GM18867 (cell line): ENCODE measurements around the gene AGRN.
"Not testable (repeated sequence)": the region's sequence is repeated elsewhere in the genome, so short reads cannot be mapped to it uniquely, and the experiment has no call there.

Source experiments
- ATAC-seq: cut with Tn5 transposase; IDR thresholded peaks from one replicate; pipeline ENCODE4 v1.9.1; 2021; ENCODE audit warnings: mild to moderate bottlenecking, moderate library complexity; ENCODE audit not compliant: unreplicated experiment

AGRN gene

GRCh38 chr1:981491-981954 lies 38.4 kb upstream of the AGRN start:
- ATAC-seq = no peak

- ATAC-seq = no peak
Observed at GRCh38 chr1:981955-982558, 37.9 kb upstream of the AGRN start, which contains the start of gene PERM1. PERM1 (minus strand) TSS chr1:982093; CDS start chr1:981029, 1,064 bp downstream.

GRCh38 chr1:982765-983436 lies 37.0 kb upstream of the AGRN start:
- ATAC-seq = no peak

- ATAC-seq = no peak
Observed at GRCh38 chr1:983798-984475, 36.0 kb upstream of the AGRN start.

GRCh38 chr1:984476-984814 lies 35.5 kb upstream of the AGRN start:
- no peak for ATAC-seq

- ATAC-seq = no peak
Observed at GRCh38 chr1:985126-985525, 34.8 kb upstream of the AGRN start.

- not testable (repeated sequence) for ATAC-seq
Observed at GRCh38 chr1:988061-988460, 31.9 kb upstream of the AGRN start.

GRCh38 chr1:991275-991674 lies 28.6 kb upstream of the AGRN start:
- not testable (repeated sequence) for ATAC-seq

GRCh38 chr1:991895-992294 lies 28.0 kb upstream of the AGRN start:
- no peak for ATAC-seq

GRCh38 chr1:992362-992761 lies 27.6 kb upstream of the AGRN start:
- no peak for ATAC-seq

GRCh38 chr1:993379-993995 lies 26.4 kb upstream of the AGRN start:
- no peak for ATAC-seq

GRCh38 chr1:994546-994945 lies 25.4 kb upstream of the AGRN start:
- ATAC-seq = not testable (repeated sequence)

- no peak for ATAC-seq
Observed at GRCh38 chr1:995665-996633, 24.0 kb upstream of the AGRN start.

- ATAC-seq = no peak
Observed at GRCh38 chr1:996851-997712, 22.8 kb upstream of the AGRN start.

GRCh38 chr1:997713-997992 lies 22.3 kb upstream of the AGRN start:
- ATAC-seq = no peak

GRCh38 chr1:997993-998744 lies 21.8 kb upstream of the AGRN start:
- no peak for ATAC-seq

GRCh38 chr1:998745-998994 lies 21.2 kb upstream of the AGRN start:
- ATAC-seq = no peak

- ATAC-seq = no peak
Observed at GRCh38 chr1:998995-999724, 20.8 kb upstream of the AGRN start.
